M059J (cell line): ENCODE measurements around the gene SARDH. TPM values are rescaled to one million over a fixed set of nuclear protein-coding genes. Genes with fewer than 3 reads are reported as not detected.

Source experiments
- DNase-seq: peaks from one replicate; pipeline ENCODE4 v3.0.0-alpha.2; 2012; ENCODE audit warnings: low read depth
- total RNA-seq: library from RNA; depleted of rRNA; stranded (reverse); fragments of >200 nt; shearing (Covaris generic); gene quantifications from 2 replicates; pipeline ENCODE4 v1.2.3, GENCODE V29; 2014

Gene SARDH
- total RNA-seq, 1 experiment from 2014 or later = 1.3 TPM

GRCh38 chr9:133649194-133649593 lies 89.0 kb downstream of the SARDH start:
- no peak for DNase-seq

- DNase-seq = no peak
Observed at GRCh38 chr9:133647765-133648469, 90.2 kb downstream of the SARDH start.

- DNase-seq = no peak
Observed at GRCh38 chr9:133647148-133647547, 91.0 kb downstream of the SARDH start.

GRCh38 chr9:133645021-133645765 lies 93.0 kb downstream of the SARDH start:
- DNase-seq = no peak

GRCh38 chr9:133643978-133644760 lies 94.0 kb downstream of the SARDH start:
- no peak for DNase-seq

- DNase-seq = no peak
Observed at GRCh38 chr9:133643362-133643755, 94.8 kb downstream of the SARDH start.

- no peak for DNase-seq
Observed at GRCh38 chr9:133642708-133643361, 95.3 kb downstream of the SARDH start.

GRCh38 chr9:133641861-133642595 lies 96.1 kb downstream of the SARDH start:
- no peak for DNase-seq

- no peak for DNase-seq
Observed at GRCh38 chr9:133641396-133641655, 96.8 kb downstream of the SARDH start.

- no peak for DNase-seq
Observed at GRCh38 chr9:133640580-133641395, 97.4 kb downstream of the SARDH start.

- DNase-seq = no peak
Observed at GRCh38 chr9:133640160-133640559, 98.0 kb downstream of the SARDH start.

- DNase-seq = no peak
Observed at GRCh38 chr9:133639613-133640012, 98.5 kb downstream of the SARDH start.

GRCh38 chr9:133638711-133639110 lies 99.4 kb downstream of the SARDH start:
- no peak for DNase-seq

GRCh38 chr9:133638076-133638475 lies 100.1 kb downstream of the SARDH start:
- DNase-seq = no peak

- no peak for DNase-seq
Observed at GRCh38 chr9:133637451-133638055, 100.6 kb downstream of the SARDH start.

- DNase-seq = no peak
Observed at GRCh38 chr9:133636902-133637301, 101.2 kb downstream of the SARDH start.

GRCh38 chr9:133635533-133636531 lies 102.3 kb downstream of the SARDH start, which contains the start of gene DBH:
DBH (plus strand) TSS chr9:133636363; CDS start chr9:133636372, 9 bp downstream.
- DNase-seq = no peak

- no peak for DNase-seq
Observed at GRCh38 chr9:133635098-133635497, 103.1 kb downstream of the SARDH start.
